Measurements from ENCODE around the gene PCDHGA10.

The PCDHGA10 gene

DNA sequence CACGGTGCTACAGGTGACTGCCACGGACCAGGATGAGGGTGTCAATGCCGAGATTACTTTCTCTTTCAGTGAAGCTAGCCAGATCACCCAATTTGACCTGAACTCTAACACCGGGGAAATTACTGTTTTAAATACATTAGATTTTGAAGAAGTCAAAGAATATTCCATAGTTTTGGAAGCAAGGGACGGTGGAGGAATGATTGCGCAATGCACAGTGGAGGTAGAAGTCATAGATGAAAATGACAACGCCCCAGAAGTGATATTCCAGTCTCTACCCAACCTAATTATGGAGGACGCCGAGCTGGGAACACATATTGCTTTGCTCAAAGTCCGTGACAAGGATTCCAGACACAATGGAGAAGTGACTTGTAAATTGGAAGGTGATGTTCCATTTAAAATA is 24.1 kb upstream of the PCDHGA10 start:
- no peaks in the 10 kb centered on the region for H4K20me1 ChIP-seq (ENCODE audit: insufficient read depth, low read length, poor library complexity, severe bottlenecking)
- no peak overlapping the region for H3K4me2 ChIP-seq (ENCODE audit: low read depth, low read length, poor library complexity, severe bottlenecking)
- H3K36me3 ChIP-seq (ENCODE audit: insufficient read depth, low read length): no peaks in the 10 kb centered on the region
- H3K79me2 ChIP-seq (ENCODE audit: insufficient read depth, low read length): no peaks in the 10 kb centered on the region
- H3K9ac ChIP-seq (ENCODE audit: low read depth, low read length, poor library complexity, severe bottlenecking): no peak overlapping the region
- H3K9me2 ChIP-seq (replicated peaks; ENCODE audit: low read depth, low read length): no peaks in the 10 kb centered on the region
- no peaks in the 10 kb centered on the region for H3K27me3 ChIP-seq (ENCODE audit: insufficient read depth, low read length, poor library complexity, severe bottlenecking)
- H2AFZ ChIP-seq (ENCODE audit: low read length): no peak overlapping the region
- H3F3A ChIP-seq (ENCODE audit: low read depth): no peaks in the 10 kb centered on the region
- no peaks in the 10 kb centered on the region for H3K9me3 ChIP-seq (ENCODE audit: insufficient read depth, low read depth, low read length)
- TF ChIP-seq CTCF (conservative IDR thresholded peaks at IDR 0.05; ENCODE audit: low read length) (no peak), EZH2phosphoT487 (IDR thresholded peaks at IDR 0.05; ENCODE audit: borderline replicate concordance) (no peak)
- H3K4me3 ChIP-seq (ENCODE audit: low read length, poor library complexity, severe bottlenecking): no peak overlapping the region
- no peaks in the 10 kb centered on the region for H3K4me1 ChIP-seq (ENCODE audit: insufficient read depth, low read length, poor library complexity, severe bottlenecking)

GRCh38 chr5:141389153-141390042 is 23.4 kb upstream of the PCDHGA10 start:
- no peaks in the 10 kb centered on the region for H4K20me1 ChIP-seq (ENCODE audit: insufficient read depth, low read length, poor library complexity, severe bottlenecking)
- no peaks in the 10 kb centered on the region for H3K36me3 ChIP-seq (ENCODE audit: insufficient read depth, low read length)
- H3K9ac ChIP-seq (ENCODE audit: low read depth, low read length, poor library complexity, severe bottlenecking): no peak overlapping the region
- no peaks in the 10 kb centered on the region for H3K9me3 ChIP-seq (ENCODE audit: insufficient read depth, low read depth, low read length)
- H3K79me2 ChIP-seq (ENCODE audit: insufficient read depth, low read length): no peaks in the 10 kb centered on the region
- H3K4me2 ChIP-seq (ENCODE audit: low read depth, low read length, poor library complexity, severe bottlenecking): no peak overlapping the region
- no peak overlapping the region for H3K4me3 ChIP-seq (ENCODE audit: low read length, poor library complexity, severe bottlenecking)
- H3K9me2 ChIP-seq (replicated peaks; ENCODE audit: low read depth, low read length): no peaks in the 10 kb centered on the region
- no peaks in the 10 kb centered on the region for H3K27me3 ChIP-seq (ENCODE audit: insufficient read depth, low read length, poor library complexity, severe bottlenecking)
- H2AFZ ChIP-seq (ENCODE audit: low read length): no peak overlapping the region
- TF ChIP-seq EZH2phosphoT487 (IDR thresholded peaks at IDR 0.05; ENCODE audit: borderline replicate concordance) (no peak), CTCF (conservative IDR thresholded peaks at IDR 0.05; ENCODE audit: low read length) (no peak)
- no peaks in the 10 kb centered on the region for H3F3A ChIP-seq (ENCODE audit: low read depth)
- H3K4me1 ChIP-seq (ENCODE audit: insufficient read depth, low read length, poor library complexity, severe bottlenecking): no peaks in the 10 kb centered on the region

DNA sequence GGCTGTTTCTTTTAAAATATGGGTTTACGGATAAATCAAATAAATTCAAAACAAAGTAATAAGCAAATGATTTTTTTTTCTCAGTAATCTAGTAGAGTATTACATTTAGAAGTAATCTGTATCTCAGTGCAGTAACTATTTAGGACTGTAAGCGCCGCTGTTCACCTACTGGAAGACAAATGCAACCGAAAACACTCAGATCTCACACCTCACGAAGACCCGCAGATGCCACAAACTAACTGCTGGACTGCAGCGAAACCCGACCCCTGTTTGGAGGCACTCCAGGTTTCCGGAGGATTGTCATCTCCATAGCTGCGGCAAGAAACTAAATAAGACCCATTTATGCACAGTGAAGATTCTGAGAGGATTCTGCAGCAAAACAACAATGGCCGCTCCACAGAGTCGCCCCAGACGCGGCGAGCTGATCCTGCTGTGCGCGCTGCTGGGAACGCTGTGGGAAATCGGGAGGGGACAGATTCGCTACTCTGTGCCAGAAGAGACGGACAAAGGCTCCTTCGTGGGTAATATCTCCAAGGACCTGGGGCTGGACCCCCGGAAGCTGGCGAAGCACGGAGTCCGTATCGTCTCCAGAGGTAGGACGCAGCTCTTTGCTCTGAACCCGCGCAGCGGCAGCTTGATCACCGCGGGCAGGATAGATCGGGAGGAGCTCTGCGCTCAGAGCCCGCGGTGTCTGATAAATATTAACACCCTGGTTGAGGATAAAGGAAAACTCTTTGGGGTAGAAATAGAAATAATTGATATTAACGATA is 20.2 kb upstream of the PCDHGA10 start, which contains the start of gene PCDHGA8:
Gene PCDHGA8 (plus strand): TSS at position 205 of the 770 bp plus-strand sequence. CDS start 181 bp downstream, at position 386.
- Histone ChIP-seq H3K9me2 (replicated peaks; ENCODE audit: low read depth, low read length) (no peaks in the 10 kb centered on the region), H3F3A (ENCODE audit: low read depth) (no peaks in the 10 kb centered on the region), H3K9me3 (ENCODE audit: insufficient read depth, low read depth, low read length) (no peaks in the 10 kb centered on the region), H3K4me3 (ENCODE audit: low read length, poor library complexity, severe bottlenecking) (no peak within 1 kb of the TSS), H3K4me2 (ENCODE audit: low read depth, low read length, poor library complexity, severe bottlenecking) (no peak within 1 kb of the TSS), H3K36me3 (ENCODE audit: insufficient read depth, low read length) (no peaks in the 10 kb centered on the region), H3K27me3 (ENCODE audit: insufficient read depth, low read length, poor library complexity, severe bottlenecking) (no peaks in the 10 kb centered on the region), H2AFZ (ENCODE audit: low read length) (no peak within 1 kb of the TSS), H4K20me1 (ENCODE audit: insufficient read depth, low read length, poor library complexity, severe bottlenecking) (no peaks in the 10 kb centered on the region), H3K4me1 (ENCODE audit: insufficient read depth, low read length, poor library complexity, severe bottlenecking) (no peaks in the 10 kb centered on the region), H3K9ac (ENCODE audit: low read depth, low read length, poor library complexity, severe bottlenecking) (no peak within 1 kb of the TSS), H3K79me2 (ENCODE audit: insufficient read depth, low read length) (no peaks in the 10 kb centered on the region)
- TF ChIP-seq EZH2phosphoT487 (IDR thresholded peaks at IDR 0.05; ENCODE audit: borderline replicate concordance) (no peak), CTCF (conservative IDR thresholded peaks at IDR 0.05; ENCODE audit: low read length) (peak; percentile 56)
